Measurements from ENCODE around the gene ORMDL2.
A peak's percentile ranks its signal among the peaks of the same experiment; 100 is the strongest.
"Not testable (repeated sequence)": the region's sequence is repeated elsewhere in the genome, so short reads cannot be mapped to it uniquely, and the experiment has no call there.

ORMDL2 gene

GRCh38 chr12:55829967-55830600 lies 12.2 kb downstream of the ORMDL2 start:
- peak; percentile 7 for DNase-seq

DNA sequence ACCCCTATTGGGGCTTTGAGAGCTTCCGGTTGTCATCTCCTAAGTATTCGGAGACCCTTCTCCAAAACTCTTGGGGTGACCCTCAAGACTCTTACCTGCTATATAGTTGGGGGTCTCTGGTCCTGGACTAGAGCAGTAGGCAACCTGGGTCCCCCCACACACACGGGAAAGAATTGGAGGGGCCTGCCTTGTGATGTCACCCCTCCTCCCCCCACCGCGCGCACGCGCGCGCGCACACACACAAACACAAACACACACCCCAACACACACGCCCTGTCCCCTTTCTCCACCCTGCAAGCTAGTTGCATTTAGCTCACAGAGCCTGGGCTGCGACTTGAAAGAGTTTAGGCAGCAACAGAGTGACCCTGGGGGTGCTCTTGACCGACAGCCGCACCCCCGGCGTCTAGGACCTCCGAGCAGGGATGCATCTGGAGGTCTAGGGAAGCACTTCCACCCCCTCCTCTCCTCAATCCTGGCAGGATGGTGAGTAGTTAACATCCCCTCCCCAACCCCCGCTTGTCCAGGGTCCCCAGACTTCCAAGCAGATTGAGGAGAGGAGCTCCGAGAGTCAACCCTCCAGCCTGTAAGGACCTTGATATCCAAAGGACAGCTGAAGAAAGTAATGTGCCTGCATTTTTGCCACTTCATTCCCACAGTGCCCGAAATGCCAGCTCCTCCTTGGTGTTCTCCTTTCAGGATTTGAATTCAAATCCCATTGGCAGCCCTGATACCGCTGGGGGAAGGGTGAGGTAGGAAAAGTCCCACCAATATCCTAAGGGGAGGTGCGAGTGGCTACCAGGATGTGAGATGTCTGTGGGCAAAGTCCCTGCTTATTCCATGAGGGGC lies 13.0 kb downstream of the ORMDL2 start:
- peak; percentile 14 for DNase-seq

DNA sequence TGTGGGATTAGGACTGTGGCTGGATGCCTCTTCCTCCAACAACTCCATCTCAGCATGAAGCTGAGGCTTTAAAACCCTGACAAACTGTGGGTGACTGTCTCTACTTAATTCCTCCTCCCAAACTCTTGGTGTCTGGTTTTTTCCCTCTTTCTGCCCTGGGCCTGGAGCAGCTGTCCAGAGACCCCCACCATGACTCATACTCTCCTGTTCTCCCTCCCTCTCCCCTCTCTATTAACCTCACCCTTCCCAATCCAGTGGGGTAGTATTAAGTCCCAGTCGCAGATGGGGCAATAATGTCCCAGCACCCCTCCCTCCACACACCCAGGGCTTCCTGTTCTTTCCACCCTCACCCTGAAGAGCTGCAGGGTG lies 13.6 kb downstream of the ORMDL2 start:
- DNase-seq = no peak

- no peak for DNase-seq
Measured at GRCh38 chr12:55833056-55833455, 15.2 kb downstream of the ORMDL2 start.

DNA sequence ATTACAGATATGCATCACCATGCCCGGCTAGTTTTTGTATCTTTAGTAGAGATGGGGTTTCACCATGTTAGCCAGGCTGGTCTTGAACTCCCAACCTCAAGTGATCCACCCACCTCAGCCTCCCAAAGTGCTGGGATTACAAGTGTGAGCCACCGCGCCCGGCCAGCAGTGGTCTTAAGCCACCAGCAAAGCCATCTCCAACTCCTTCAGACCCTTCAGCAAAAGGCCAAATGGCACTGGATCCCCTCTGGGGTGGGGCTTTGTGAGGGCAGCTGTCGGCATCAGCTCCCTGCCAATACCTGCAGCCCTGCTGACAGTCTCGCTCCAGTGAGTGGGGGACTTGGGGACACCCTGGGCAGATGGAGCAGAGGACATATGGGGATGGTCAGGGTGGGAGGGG lies 16.6 kb downstream of the ORMDL2 start:
- not testable (repeated sequence) for DNase-seq

- DNase-seq = no peak
Measured at GRCh38 chr12:55838361-55838760, 20.5 kb downstream of the ORMDL2 start.

DNA sequence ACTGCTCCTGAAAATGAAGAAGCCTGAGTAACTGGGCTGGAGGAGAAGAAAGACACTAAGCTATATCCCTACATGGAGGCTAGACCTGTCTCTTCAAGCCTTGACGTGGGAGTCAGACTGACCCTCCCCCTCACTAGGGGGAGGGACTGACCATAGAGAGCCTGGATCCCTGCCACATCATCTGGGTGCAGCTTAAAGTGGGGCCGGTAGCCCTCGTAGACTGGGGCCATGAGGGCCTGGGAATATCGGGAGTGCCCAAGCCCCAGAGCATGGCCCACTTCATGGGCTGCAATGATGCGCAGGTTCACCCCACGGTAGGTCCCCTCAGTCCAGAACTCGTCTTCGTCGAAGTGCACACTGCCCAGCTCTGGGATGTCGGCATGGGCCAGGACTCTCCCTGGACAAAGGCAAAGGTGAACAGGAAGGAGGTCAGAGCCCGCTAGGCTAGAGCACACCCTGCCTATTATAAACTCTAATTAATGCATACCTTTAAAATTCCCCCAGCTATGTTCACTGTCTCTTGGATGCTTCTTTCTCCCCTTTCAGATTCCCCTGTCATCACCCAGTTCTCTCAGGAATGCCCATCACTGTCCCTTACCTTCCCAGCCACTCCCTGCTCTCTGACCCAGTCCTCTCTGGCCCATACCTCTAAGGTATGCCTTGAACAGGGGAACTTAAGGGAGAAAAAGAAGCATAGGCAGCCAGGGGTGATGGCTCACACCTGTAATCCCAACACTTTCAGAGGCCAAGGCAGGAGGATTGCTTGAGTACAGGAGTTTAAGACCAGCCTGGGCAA lies 21.7 kb downstream of the ORMDL2 start:
- no peak for DNase-seq

- no peak for DNase-seq
Measured at GRCh38 chr12:55840581-55841351, 22.9 kb downstream of the ORMDL2 start.

- DNase-seq = no peak
Measured at GRCh38 chr12:55842681-55843429, 25.0 kb downstream of the ORMDL2 start, which contains the start of gene MMP19. TSS of gene MMP19 (minus strand) at chr12:55842936. CDS start at chr12:55842830, 106 bp downstream.

DNA sequence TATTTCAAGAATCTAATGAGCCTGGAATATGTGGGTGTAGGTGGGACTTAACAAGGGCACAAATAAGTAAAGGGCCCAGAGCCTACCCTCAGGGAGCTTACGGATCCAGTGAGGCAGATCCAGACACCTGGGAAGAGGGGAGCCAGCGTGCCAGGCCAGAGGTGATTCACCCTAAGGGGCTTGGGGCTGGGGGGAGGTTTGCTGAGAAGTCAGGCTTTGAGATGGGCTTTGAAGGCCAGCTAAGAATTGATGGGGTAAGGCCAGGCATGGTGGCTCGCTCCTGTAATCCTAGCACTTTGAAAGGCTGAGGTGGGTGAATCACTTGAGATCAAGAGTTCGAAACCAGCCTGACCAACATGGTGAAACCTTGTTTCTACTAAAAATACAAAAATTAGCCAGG lies 25.6 kb downstream of the ORMDL2 start:
- no peak for DNase-seq

DNA sequence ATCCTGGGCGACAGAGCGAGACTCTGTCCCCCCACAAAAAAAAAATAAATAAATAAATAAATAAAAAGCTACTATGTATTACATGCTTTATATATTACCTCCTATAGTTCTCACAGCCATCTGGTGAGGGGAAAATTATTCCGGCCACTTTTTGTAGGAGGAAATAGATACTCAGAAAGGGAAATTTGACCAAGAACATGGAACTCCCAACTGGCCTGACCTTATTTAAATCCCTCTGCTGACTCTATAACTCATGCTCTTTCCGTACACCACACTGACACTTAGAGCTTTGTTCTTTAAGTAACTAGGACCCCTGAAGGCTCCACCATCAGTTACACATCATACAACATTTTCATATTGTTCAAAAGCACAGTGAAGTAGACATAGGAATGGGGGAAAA lies 27.1 kb downstream of the ORMDL2 start:
- no peak for DNase-seq

- no peak for DNase-seq
Measured at GRCh38 chr12:55845361-55845760, 27.5 kb downstream of the ORMDL2 start.

DNA sequence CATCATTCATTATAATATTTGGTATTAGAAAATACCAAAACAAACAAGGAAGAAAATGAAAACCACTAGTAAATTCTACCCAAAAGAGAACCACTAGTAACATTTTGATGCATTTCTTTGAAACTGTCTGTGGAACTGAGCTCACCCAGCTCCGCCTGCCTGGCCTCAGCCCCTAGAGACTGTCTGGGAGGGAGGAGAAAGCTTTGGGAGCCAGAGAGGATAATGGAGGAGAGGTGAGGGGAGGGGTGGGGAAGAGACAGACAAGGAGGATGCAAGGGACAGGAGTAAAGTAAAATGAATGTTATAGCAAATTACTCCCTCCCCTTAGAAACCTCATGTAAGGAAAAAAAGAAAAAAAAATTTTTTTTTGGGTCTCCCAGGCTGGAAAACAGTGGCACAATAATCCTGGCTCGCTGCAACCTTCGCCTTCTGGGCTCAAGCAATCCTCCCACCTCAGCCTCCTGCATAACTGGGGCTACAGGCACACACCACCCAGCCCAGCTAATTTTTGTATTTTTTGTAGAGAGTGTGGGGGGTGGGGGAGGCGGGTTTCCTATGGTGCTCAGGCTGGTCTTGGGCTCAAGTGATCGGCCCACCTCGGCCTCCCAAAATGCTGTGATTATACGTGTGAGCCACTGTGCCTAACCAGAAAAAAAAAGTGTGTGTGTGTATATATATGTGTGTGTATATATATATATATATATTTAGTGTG lies 28.1 kb downstream of the ORMDL2 start:
- DNase-seq = no peak

GRCh38 chr12:55847033-55847432 lies 29.2 kb downstream of the ORMDL2 start:
- no peak for DNase-seq

GRCh38 chr12:55847603-55848291 lies 29.9 kb downstream of the ORMDL2 start:
- DNase-seq = no peak

- no peak for DNase-seq
Measured at GRCh38 chr12:55849616-55850343, 31.9 kb downstream of the ORMDL2 start.

- DNase-seq = no peak
Measured at GRCh38 chr12:55850401-55850800, 32.6 kb downstream of the ORMDL2 start.

GRCh38 chr12:55850893-55851292 lies 33.1 kb downstream of the ORMDL2 start:
- no peak for DNase-seq

- DNase-seq = no peak
Measured at GRCh38 chr12:55852740-55853139, 34.9 kb downstream of the ORMDL2 start.

DNA sequence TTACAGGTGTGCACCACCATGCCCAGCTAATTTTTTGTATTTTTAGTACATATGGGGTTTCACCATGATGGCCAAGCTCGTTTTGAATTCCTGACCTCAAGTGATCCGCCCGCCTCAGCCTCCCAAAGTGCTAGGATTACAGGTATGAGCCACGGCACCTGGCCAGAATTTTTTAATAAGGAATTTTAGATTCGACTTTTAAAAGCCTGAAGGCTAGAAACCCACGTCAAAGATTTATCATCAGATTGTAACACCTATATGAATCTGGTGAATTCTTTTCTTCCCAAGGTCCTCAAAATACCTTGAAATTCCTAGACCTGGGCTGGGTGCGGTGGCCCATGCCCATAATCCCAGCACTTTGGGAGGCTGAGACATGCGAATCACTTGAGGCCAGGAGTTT lies 43.6 kb downstream of the ORMDL2 start:
- DNase-seq = no peak
